Measurements from ENCODE around the gene CHD9. TPM values are rescaled to one million over a fixed set of nuclear protein-coding genes. Genes with fewer than 3 reads are reported as not detected.

Gene CHD9
- total RNA-seq, 1 experiment from 2014 or later, result 25.4 TPM

DNA sequence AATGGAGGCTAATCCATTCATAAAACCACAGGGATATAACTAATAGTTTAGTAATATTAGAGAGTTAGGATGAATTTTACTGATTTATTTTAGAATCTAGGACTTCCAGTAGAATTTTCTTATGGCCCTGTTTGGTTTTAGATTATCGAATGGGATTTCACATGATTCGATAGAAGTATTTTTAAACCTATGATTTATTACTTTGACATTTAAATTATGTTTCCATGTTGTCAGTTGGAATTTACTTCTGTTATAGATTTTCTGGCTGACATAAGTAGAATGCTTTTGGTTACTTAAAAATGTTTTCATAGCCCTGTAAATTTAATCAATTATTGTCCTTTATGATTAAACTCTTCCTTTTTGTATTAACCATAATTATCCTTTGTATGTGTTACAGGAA is 158.8 kb downstream of the CHD9 start:
- Histone ChIP-seq H3K9me3 (ENCODE audit: control insufficient read depth, insufficient read depth, low read depth, low read length) (no peaks in the 10 kb centered on the region), H3K36me3 (ENCODE audit: control insufficient read depth, insufficient read depth, low read length) (no peaks in the 10 kb centered on the region; the same call in 1 of the 2 replicates), H3K4me3 (ENCODE audit: low read depth in 2 of 2, low read length in 2 of 2) (no peak overlapping the region), H3K4me1 (ENCODE audit: control insufficient read depth, insufficient read depth, low read length) (no peaks in the 10 kb centered on the region; the same call in 1 of the 2 replicates), H3K27me3 (ENCODE audit: control insufficient read depth, insufficient read depth, low read length) (no peaks in the 10 kb centered on the region), H3K27ac (ENCODE audit: low read length) (no peak overlapping the region)
- intact Hi-C loops (cut with micrococcal nuclease; ENCODE audit: unreplicated experiment) (no loop called here), in situ Hi-C loops (cut with HindIII; ENCODE audit: low pct_unique_long_range_greater_than_20kb, low sequenced_read_pairs) (no loop called here)
- POLR2A ChIA-PET, result no interaction called here
- ATAC-seq, result no peak
- CTCF ChIA-PET, result no interaction called here
- TF ChIP-seq CTCF (IDR thresholded peaks at IDR 0.05) (no peak), SIN3A (IDR thresholded peaks at IDR 0.05; ENCODE audit: borderline replicate concordance, insufficient read depth, low read depth, low read length) (no peak), TCF7L2 (IDR thresholded peaks at IDR 0.05; ENCODE audit: low read depth, low read length) (no peak), POLR2AphosphoS5 (IDR thresholded peaks at IDR 0.05; ENCODE audit: low read depth, low read length) (no peak)
- TF ChIP-seq, protein P1, sequence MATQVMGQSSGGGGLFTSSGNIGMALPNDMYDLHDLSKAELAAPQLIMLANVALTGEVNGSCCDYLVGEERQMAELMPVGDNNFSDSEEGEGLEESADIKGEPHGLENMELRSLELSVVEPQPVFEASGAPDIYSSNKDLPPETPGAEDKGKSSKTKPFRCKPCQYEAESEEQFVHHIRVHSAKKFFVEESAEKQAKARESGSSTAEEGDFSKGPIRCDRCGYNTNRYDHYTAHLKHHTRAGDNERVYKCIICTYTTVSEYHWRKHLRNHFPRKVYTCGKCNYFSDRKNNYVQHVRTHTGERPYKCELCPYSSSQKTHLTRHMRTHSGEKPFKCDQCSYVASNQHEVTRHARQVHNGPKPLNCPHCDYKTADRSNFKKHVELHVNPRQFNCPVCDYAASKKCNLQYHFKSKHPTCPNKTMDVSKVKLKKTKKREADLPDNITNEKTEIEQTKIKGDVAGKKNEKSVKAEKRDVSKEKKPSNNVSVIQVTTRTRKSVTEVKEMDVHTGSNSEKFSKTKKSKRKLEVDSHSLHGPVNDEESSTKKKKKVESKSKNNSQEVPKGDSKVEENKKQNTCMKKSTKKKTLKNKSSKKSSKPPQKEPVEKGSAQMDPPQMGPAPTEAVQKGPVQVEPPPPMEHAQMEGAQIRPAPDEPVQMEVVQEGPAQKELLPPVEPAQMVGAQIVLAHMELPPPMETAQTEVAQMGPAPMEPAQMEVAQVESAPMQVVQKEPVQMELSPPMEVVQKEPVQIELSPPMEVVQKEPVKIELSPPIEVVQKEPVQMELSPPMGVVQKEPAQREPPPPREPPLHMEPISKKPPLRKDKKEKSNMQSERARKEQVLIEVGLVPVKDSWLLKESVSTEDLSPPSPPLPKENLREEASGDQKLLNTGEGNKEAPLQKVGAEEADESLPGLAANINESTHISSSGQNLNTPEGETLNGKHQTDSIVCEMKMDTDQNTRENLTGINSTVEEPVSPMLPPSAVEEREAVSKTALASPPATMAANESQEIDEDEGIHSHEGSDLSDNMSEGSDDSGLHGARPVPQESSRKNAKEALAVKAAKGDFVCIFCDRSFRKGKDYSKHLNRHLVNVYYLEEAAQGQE (IDR thresholded peaks at IDR 0.05; ENCODE audit: insufficient read depth in 1 of 2, low read depth in 2 of 2, low read length in 1 of 2), result no peak
- no peak for DNase-seq (ENCODE audit: low read depth, low spot score)
- BruUV-seq (replicated peaks), result no TSS peak

DNA sequence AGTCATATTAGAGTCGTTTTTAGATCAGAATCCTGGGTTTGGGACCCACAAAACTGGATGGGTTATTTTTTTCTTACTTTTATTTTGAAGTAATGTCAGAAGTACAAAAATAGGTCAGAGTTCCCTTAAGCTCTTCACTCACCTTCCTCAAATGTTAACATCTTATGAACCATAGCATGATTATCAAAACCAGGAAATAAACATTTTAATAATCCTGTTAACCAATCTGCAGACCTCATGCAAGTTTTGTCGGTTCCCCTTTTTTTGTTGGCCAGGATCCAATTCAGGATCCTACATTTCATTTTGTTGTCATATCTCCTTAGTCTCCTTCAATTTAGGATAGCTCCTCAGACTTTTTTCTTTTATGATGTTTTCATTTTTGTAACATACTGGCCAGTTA is 162.0 kb downstream of the CHD9 start:
- DNase-seq (ENCODE audit: low read depth, low spot score) (no peak), ATAC-seq (no peak)
- Histone ChIP-seq H3K36me3 (ENCODE audit: control insufficient read depth, insufficient read depth, low read length) (no peaks in the 10 kb centered on the region), H3K4me3 (ENCODE audit: low read depth in 2 of 2, low read length in 2 of 2) (no peak overlapping the region), H3K27ac (ENCODE audit: low read length) (no peak overlapping the region), H3K9me3 (ENCODE audit: control insufficient read depth, insufficient read depth, low read depth, low read length) (no peaks in the 10 kb centered on the region), H3K27me3 (ENCODE audit: control insufficient read depth, insufficient read depth, low read length) (no peaks in the 10 kb centered on the region), H3K4me1 (ENCODE audit: control insufficient read depth, insufficient read depth, low read length) (0 out of 2 replicates have a peak, but pooled peaks cover 2% of the 10 kb centered on the region)
- intact Hi-C loops (cut with micrococcal nuclease; ENCODE audit: unreplicated experiment), result no loop called here
- in situ Hi-C loops (cut with HindIII; ENCODE audit: low pct_unique_long_range_greater_than_20kb, low sequenced_read_pairs), result no loop called here
- TF ChIP-seq POLR2AphosphoS5 (IDR thresholded peaks at IDR 0.05; ENCODE audit: low read depth, low read length), result no peak
- no peak for TF ChIP-seq CTCF (IDR thresholded peaks at IDR 0.05)
- TF ChIP-seq TCF7L2 (IDR thresholded peaks at IDR 0.05; ENCODE audit: low read depth, low read length), result no peak
- TF ChIP-seq SIN3A (IDR thresholded peaks at IDR 0.05; ENCODE audit: borderline replicate concordance, insufficient read depth, low read depth, low read length), result no peak
- TF ChIP-seq, protein P1 (IDR thresholded peaks at IDR 0.05; ENCODE audit: insufficient read depth in 1 of 2, low read depth in 2 of 2, low read length in 1 of 2), result no peak
- POLR2A ChIA-PET, result no interaction called here
- no TSS peak for BruUV-seq (replicated peaks)
- CTCF ChIA-PET, result interaction anchor here (0.6 kb wide), 1 partner anchor 160 kb away, joined by 3 read pairs; no protein-coding TSS in a partner anchor
